HepG2 (cell line): ENCODE data around the gene PSMD6. TPM values are rescaled to one million over a fixed set of nuclear protein-coding genes. Genes with fewer than 3 reads are reported as not detected.

Experiments
- ATF7-NPFF ChIP-seq: sonication (generic); formaldehyde crosslinking; IDR thresholded peaks from 2 replicates; pipeline ENCODE4 v1.8.1; 2023; ENCODE audit warnings: mild to moderate bottlenecking, low read depth, missing genetic modification reagents, moderate library complexity
- EP300 ChIP-seq, 3 experiments: sonication (generic) in 1 of 3; formaldehyde crosslinking in 1 of 3; IDR thresholded peaks; 2 replicates each; pipeline versions ENCODE4 v1.5.1 to v1.6.1; 2011 to 2020; ENCODE audit warnings: low read depth in 2 of 3, low read length in 2 of 3, borderline replicate concordance in 1 of 3, improper control_type of control experiment in 1 of 3, mild to moderate bottlenecking in 1 of 3, missing genetic modification reagents in 1 of 3, moderate library complexity in 1 of 3
- FOXC1 ChIP-seq: sonication (generic); formaldehyde crosslinking; IDR thresholded peaks from 2 replicates; pipeline ENCODE4 v1.8.0; 2022; ENCODE audit warnings: mild to moderate bottlenecking, missing genetic modification reagents, borderline replicate concordance
- HMGA1 ChIP-seq: sonication (generic); formaldehyde crosslinking; conservative IDR thresholded peaks from 2 replicates; pipeline ENCODE4 v1.4.0; 2020; ENCODE audit warnings: missing genetic modification reagents
- IKZF1 ChIP-seq: fragments of 450-650 bp; IDR thresholded peaks from 2 replicates; pipeline ENCODE4 v1.7.1; 2016
- MBD4 ChIP-seq: IDR thresholded peaks from 2 replicates; pipeline ENCODE4 v1.6.1; 2012; ENCODE audit warnings: low read length, inconsistent platforms, borderline replicate concordance
- PHF21A ChIP-seq: sonication (generic); formaldehyde crosslinking; IDR thresholded peaks from 2 replicates; pipeline ENCODE4 v1.5.0; 2020; ENCODE audit warnings: mild to moderate bottlenecking, missing genetic modification reagents
- SP4 ChIP-seq: sonication (generic); formaldehyde crosslinking; IDR thresholded peaks from 2 replicates; pipeline ENCODE4 v1.8.1; 2023; ENCODE audit warnings: mild to moderate bottlenecking, missing genetic modification reagents
- WIZ ChIP-seq: sonication (generic); formaldehyde crosslinking; IDR thresholded peaks from 2 replicates; pipeline ENCODE4 v1.5.1; 2020; ENCODE audit warnings: mild to moderate bottlenecking, missing genetic modification reagents
- ZMYM4 ChIP-seq: sonication (generic); formaldehyde crosslinking; IDR thresholded peaks from 2 replicates; pipeline ENCODE4 v1.8.1; 2023; ENCODE audit warnings: mild to moderate bottlenecking, missing genetic modification reagents
- ZNF33B ChIP-seq: sonication (generic); formaldehyde crosslinking; IDR thresholded peaks from 2 replicates; pipeline ENCODE4 v1.5.1; 2020; ENCODE audit warnings: mild to moderate bottlenecking, missing genetic modification reagents
- ZNF430 ChIP-seq: sonication (generic); formaldehyde crosslinking; IDR thresholded peaks from 2 replicates; pipeline ENCODE4 v1.9.0; 2021; ENCODE audit warnings: mild to moderate bottlenecking, missing genetic modification reagents
- ZNF501 ChIP-seq: sonication (generic); formaldehyde crosslinking; IDR thresholded peaks from 2 replicates; pipeline ENCODE4 v1.5.1; 2020; ENCODE audit warnings: mild to moderate bottlenecking, moderate library complexity, missing genetic modification reagents
- ZNF768 ChIP-seq: sonication (generic); formaldehyde crosslinking; IDR thresholded peaks from 2 replicates; pipeline ENCODE4 v1.4.0; 2020; ENCODE audit warnings: missing genetic modification reagents
- ZNF777 ChIP-seq: sonication (generic); formaldehyde crosslinking; IDR thresholded peaks from 2 replicates; pipeline ENCODE4 v1.4.0; 2020; ENCODE audit warnings: missing genetic modification reagents
- ZSCAN31 ChIP-seq: sonication (generic); formaldehyde crosslinking; IDR thresholded peaks from 2 replicates; pipeline ENCODE4 v1.5.0; 2020; ENCODE audit warnings: low read depth, mild to moderate bottlenecking, missing genetic modification reagents
- polyA plus RNA-seq, 8 experiments: library from polyadenylated mRNA; depleted of rRNA in 3 of 8; stranded (reverse) in 7 of 8; unstranded in 1 of 8; fragments of >200 nt; fragmentation: Illumina TruSeq in 4 of 8; extraction: Trizol in 4 of 8; gene quantifications; 2 replicates each; pipeline versions ENCODE4 v1.2.1 to v1.2.3, GENCODE V29; 2011 to 2016; ENCODE audit warnings: low read depth in 4 of 8, missing spikeins in 1 of 8, mixed read lengths in 1 of 8; ENCODE audit not compliant: insufficient read depth in 1 of 8
- total RNA-seq, 5 experiments: library from RNA; depleted of rRNA; stranded (reverse); fragments of >200 nt; fragmentation: Illumina TruSeq; extraction: Trizol; gene quantifications; 2 replicates each; pipeline ENCODE4 v1.2.3, GENCODE V29; 2016; ENCODE audit warnings: low read depth in 1 of 5
- TF ChIP-seq, protein P1 (sequence below): IDR thresholded peaks from 2 replicates; pipeline ENCODE4 v1.6.1; 2016; ENCODE audit warnings: low read depth, borderline replicate concordance
- TF ChIP-seq, protein P2 (sequence below): sonication (generic); formaldehyde crosslinking; IDR thresholded peaks from 2 replicates; pipeline ENCODE4 v1.4.0; 2020; ENCODE audit warnings: mild to moderate bottlenecking, low read depth, missing genetic modification reagents
- TF ChIP-seq, protein P3 (sequence below): sonication (generic); formaldehyde crosslinking; IDR thresholded peaks from 2 replicates; pipeline ENCODE4 v1.4.0; 2020; ENCODE audit warnings: mild to moderate bottlenecking, missing genetic modification reagents
- TF ChIP-seq, protein P4 (sequence below): sonication (generic); formaldehyde crosslinking; IDR thresholded peaks from 2 replicates; pipeline ENCODE4 v1.4.0; 2020; ENCODE audit warnings: missing genetic modification reagents
- TF ChIP-seq, protein P5 (sequence below): sonication (generic); formaldehyde crosslinking; IDR thresholded peaks from 2 replicates; pipeline ENCODE4 v1.5.0; 2020; ENCODE audit warnings: mild to moderate bottlenecking, missing genetic modification reagents, borderline replicate concordance

PSMD6 gene
- total and polyA plus RNA-seq, 2 of the 13 experiments (the other 11 are each of a cell fraction or from before 2014, with no cell fraction given), result 36.8 to 117 TPM

DNA sequence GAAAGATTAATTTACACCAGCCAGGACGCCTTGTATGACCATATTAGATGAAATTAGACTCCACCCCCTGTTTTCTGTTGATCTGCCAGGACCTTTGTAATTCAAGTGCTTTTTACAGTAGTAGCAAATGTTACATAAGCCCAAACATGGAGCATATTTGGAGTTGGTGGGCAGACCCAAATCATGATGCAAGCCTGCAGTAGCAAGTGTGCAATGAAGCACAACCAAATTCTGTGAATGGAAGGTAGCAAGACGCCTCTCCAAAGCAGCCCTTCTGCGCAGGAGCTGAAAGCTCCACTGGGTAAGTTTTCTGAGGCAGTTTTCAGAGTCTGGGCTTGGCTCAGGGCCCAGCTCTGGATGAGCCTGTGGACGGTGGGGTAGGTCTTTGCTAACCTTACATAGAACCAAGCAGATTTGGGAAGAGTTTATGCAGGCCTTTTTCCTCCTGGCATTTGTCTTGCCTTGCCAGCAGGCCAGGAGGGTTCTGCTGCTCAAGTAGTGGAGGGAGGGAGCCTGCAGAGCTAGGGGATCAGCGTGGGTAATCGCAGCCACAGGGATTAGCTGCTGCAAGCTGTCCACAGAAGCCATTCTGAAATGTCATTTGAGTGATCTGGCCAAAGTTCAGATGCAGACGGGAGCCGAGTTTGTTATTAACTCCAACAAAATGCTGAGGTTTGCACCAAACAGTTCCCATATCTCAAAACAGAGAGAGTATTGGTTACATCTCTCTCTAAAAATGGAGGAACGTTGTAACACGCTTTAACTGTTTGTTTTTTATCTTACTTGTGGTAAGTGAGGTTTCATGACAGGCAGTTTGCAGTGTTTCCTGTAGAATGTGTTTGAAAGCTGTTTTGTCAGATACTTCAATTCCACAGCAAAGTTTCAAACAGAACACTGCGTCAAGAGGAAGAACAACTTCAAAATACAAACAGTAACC is 55.4 kb downstream of the PSMD6 start (continued):
- no peak for TF ChIP-seq FOXC1 (CRISPR knock-in tag)
- 0 out of 2 replicates have a peak, but pooled peaks have one; percentile 34 for TF ChIP-seq WIZ (CRISPR knock-in tag)
- TF ChIP-seq ZNF430 (CRISPR knock-in tag), result no peak
- TF ChIP-seq ATF7-NPFF, result no peak
- 0 out of 2 replicates have a peak, but pooled peaks have one; percentile 51 for TF ChIP-seq ZMYM4 (CRISPR knock-in tag)
- TF ChIP-seq, protein P1, sequence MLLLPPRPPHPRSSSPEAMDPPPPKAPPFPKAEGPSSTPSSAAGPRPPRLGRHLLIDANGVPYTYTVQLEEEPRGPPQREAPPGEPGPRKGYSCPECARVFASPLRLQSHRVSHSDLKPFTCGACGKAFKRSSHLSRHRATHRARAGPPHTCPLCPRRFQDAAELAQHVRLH (CRISPR knock-in tag), result 0 out of 2 replicates have a peak, but pooled peaks have one; percentile 32
- no peak for TF ChIP-seq SP4 (CRISPR knock-in tag)
- peak; percentile 68; the same call in 1 of the 2 replicates for TF ChIP-seq PHF21A (CRISPR knock-in tag)
- TF ChIP-seq IKZF1, result no peak
- TF ChIP-seq, protein P2, sequence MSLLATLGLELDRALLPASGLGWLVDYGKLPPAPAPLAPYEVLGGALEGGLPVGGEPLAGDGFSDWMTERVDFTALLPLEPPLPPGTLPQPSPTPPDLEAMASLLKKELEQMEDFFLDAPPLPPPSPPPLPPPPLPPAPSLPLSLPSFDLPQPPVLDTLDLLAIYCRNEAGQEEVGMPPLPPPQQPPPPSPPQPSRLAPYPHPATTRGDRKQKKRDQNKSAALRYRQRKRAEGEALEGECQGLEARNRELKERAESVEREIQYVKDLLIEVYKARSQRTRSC (CRISPR knock-in tag), result no peak
- TF ChIP-seq ZNF33B (CRISPR knock-in tag), result 0 out of 2 replicates have a peak, but pooled peaks have one; percentile 33
- TF ChIP-seq, protein P3, sequence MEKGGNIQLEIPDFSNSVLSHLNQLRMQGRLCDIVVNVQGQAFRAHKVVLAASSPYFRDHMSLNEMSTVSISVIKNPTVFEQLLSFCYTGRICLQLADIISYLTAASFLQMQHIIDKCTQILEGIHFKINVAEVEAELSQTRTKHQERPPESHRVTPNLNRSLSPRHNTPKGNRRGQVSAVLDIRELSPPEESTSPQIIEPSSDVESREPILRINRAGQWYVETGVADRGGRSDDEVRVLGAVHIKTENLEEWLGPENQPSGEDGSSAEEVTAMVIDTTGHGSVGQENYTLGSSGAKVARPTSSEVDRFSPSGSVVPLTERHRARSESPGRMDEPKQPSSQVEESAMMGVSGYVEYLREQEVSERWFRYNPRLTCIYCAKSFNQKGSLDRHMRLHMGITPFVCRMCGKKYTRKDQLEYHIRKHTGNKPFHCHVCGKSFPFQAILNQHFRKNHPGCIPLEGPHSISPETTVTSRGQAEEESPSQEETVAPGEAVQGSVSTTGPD (CRISPR knock-in tag), result no peak
- 0 out of 2 replicates have a peak, but pooled peaks have one; percentile 64 for TF ChIP-seq ZSCAN31 (CRISPR knock-in tag)
- TF ChIP-seq, protein P4, sequence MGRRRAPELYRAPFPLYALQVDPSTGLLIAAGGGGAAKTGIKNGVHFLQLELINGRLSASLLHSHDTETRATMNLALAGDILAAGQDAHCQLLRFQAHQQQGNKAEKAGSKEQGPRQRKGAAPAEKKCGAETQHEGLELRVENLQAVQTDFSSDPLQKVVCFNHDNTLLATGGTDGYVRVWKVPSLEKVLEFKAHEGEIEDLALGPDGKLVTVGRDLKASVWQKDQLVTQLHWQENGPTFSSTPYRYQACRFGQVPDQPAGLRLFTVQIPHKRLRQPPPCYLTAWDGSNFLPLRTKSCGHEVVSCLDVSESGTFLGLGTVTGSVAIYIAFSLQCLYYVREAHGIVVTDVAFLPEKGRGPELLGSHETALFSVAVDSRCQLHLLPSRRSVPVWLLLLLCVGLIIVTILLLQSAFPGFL (CRISPR knock-in tag), result no peak
- TF ChIP-seq, protein P5, sequence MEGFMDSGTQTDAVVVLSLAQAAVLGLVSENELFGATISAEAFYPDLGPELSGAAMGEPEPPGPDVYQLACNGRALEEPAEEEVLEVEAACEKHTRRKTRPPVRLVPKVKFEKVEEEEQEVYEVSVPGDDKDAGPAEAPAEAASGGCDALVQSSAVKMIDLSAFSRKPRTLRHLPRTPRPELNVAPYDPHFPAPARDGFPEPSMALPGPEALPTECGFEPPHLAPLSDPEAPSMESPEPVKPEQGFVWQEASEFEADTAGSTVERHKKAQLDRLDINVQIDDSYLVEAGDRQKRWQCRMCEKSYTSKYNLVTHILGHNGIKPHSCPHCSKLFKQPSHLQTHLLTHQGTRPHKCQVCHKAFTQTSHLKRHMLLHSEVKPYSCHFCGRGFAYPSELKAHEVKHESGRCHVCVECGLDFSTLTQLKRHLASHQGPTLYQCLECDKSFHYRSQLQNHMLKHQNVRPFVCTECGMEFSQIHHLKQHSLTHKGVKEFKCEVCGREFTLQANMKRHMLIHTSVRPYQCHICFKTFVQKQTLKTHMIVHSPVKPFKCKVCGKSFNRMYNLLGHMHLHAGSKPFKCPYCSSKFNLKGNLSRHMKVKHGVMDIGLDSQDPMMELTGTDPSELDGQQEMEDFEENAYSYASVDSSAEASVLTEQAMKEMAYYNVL, result peak; percentile 70; the same call in 1 of the 2 replicates
- no peak for TF ChIP-seq HMGA1 (CRISPR knock-in tag)
- peak; percentile 65; the same call in 1 of the 2 replicates for TF ChIP-seq ZNF501
- TF ChIP-seq ZNF768 (CRISPR knock-in tag), result peak; percentile 40; the same call in 1 of the 2 replicates
- TF ChIP-seq ZNF777 (CRISPR knock-in tag), result 0 out of 2 replicates have a peak, but pooled peaks have one; percentile 31
- TF ChIP-seq MBD4, result no peak
- TF ChIP-seq EP300 (IDR thresholded peaks at IDR 0.05; ENCODE audit: low read depth in 2 of 2, low read length in 2 of 2), result peak; percentile 26 to 67; a peak in 1 of 4 replicates
- TF ChIP-seq EP300 (CRISPR knock-in tag; IDR thresholded peaks at IDR 0.05; ENCODE audit: borderline replicate concordance), result no peak
